ENCODE results near the gene TSKU.
A peak's percentile ranks its signal among the peaks of the same experiment; 100 is the strongest.

TSKU gene

DNA sequence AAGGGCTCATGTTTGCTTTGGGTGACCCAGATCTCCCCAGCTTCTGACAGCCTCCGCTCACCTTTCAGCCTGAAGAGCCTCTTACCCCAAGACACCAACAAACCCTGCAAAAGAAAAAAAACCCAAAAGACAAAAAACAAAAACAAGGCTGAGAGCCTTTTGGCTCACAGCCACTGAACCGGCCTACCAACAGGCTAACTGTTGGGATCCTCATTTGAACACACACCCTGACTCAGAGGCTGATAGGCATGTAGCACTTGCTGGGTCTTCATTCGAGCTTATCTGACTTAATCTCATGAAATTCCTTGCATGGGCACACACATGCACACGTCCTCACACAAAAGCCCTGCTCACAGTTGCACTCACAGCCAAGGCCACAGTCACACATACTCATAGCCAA, 22.9 kb upstream of the TSKU start:
- intact Hi-C loops (cut with micrococcal nuclease) = no loop called here
- H3K27ac Mint-ChIP-seq = no peak overlapping the region
- no peaks in the 10 kb centered on the region for H3K36me3 Mint-ChIP-seq (ENCODE audit: low read depth)
- no peaks in the 10 kb centered on the region for H3K9me3 Mint-ChIP-seq
- no peak overlapping the region for H3K4me3 Mint-ChIP-seq
- peaks cover 6% of the 10 kb centered on the region for H3K4me1 Mint-ChIP-seq (ENCODE audit: low read depth)
- H3K27me3 Mint-ChIP-seq = peaks cover 41% of the 10 kb centered on the region

DNA sequence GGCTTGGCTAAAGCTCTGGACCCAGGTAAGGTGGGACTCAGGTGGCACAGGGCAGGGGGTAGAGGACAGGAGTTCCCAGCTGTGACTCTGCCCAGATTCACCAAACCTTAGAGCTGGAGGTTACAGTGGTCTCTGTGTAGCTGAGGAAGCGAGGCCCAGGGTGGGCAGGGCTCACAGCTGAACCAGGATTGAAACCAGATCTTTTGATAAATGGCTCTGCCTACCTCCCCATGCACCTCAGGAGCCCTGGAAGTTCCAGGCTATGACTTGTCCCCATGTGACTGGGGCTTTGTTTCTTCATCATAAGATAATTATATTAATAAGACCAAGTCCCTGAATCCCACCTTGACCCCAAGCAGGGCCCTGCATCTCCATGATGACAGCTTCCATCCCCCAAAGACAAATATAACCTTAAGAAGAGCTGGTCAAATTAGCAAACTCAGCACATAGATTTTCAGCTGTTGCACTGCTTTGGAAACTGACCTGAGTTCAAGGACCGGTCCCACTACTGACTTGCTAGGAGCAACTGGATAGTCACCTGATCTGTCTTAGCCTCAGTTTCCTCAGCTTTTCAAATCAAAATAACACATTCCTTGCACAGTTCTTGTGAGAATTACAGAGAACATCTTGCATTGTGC, 21.3 kb upstream of the TSKU start:
- Mint-ChIP-seq H3K27ac (no peak overlapping the region), H3K4me1 (ENCODE audit: low read depth) (peaks cover 7% of the 10 kb centered on the region), H3K4me3 (no peak overlapping the region), H3K9me3 (no peaks in the 10 kb centered on the region), H3K36me3 (ENCODE audit: low read depth) (no peaks in the 10 kb centered on the region), H3K27me3 (peaks cover 49% of the 10 kb centered on the region)
- intact Hi-C loops (cut with micrococcal nuclease) = no loop called here

DNA sequence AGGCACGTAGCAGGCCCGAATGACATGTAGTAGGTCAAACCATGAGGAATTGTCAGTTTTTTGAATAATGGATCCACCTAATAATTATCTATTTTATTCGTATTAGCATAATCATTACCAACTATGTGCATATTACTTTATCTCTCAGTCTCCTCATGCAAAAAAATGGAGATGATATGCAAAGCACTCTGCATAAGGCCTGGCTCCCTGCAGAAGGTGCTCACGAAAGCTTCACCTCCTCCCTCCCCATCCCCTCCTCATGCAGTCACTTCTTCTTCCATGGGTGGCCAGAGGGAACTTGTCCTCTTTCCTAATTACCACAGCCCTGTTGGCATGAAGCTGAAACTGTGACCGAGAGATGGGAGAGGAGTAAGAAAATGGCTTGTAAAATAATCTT, 20.8 kb upstream of the TSKU start:
- intact Hi-C loops (cut with micrococcal nuclease) = no loop called here
- H3K36me3 Mint-ChIP-seq (ENCODE audit: low read depth) = no peaks in the 10 kb centered on the region
- H3K27ac Mint-ChIP-seq = no peak overlapping the region

DNA sequence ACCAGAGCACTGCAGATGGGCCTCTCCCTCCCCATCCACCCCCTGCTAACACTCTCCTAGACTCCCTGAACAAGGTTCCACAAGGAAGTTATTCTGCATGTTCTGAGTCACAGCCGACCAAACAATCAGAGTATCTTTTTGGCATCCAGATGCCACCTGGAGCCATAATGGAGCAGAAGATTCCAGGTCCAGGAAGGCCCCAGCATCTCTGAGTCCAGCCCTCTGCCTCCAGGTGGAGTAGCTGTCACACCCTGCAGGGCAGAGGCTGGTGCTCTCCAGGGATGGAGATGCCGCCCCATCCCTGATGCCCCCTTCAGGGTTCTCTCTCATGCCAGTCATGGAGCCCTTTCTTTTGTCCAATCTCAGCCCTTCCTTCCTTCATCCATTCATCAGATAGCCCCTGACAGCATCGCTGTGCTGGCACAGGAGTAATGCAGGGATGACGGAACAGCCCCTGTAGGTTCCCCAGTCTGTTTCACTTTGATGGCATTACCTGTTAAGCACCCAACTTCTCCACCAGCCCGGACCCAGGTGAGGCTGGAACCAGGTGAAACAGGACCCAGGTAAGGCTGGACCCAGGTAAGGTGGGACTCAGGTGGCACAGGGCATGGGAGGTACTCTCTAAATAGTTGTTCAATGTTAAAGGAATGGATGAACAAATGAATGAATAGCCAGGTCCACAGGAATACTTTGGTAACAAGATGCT, 20.1 kb upstream of the TSKU start:
- peaks cover 52% of the 10 kb centered on the region for H3K27me3 Mint-ChIP-seq
- H3K9me3 Mint-ChIP-seq = no peaks in the 10 kb centered on the region
- intact Hi-C loops (cut with micrococcal nuclease) = no loop called here
- H3K27ac Mint-ChIP-seq = no peak overlapping the region
- H3K36me3 Mint-ChIP-seq (ENCODE audit: low read depth) = no peaks in the 10 kb centered on the region
- H3K4me1 Mint-ChIP-seq (ENCODE audit: low read depth) = peaks cover 19% of the 10 kb centered on the region
- no peak overlapping the region for H3K4me3 Mint-ChIP-seq

More for the DNA sequence above, 20.8 kb upstream of the TSKU start:
- H3K4me3 Mint-ChIP-seq = no peak overlapping the region
- peaks cover 12% of the 10 kb centered on the region for H3K4me1 Mint-ChIP-seq (ENCODE audit: low read depth)
- no peaks in the 10 kb centered on the region for H3K9me3 Mint-ChIP-seq
- H3K27me3 Mint-ChIP-seq = peaks cover 54% of the 10 kb centered on the region

DNA sequence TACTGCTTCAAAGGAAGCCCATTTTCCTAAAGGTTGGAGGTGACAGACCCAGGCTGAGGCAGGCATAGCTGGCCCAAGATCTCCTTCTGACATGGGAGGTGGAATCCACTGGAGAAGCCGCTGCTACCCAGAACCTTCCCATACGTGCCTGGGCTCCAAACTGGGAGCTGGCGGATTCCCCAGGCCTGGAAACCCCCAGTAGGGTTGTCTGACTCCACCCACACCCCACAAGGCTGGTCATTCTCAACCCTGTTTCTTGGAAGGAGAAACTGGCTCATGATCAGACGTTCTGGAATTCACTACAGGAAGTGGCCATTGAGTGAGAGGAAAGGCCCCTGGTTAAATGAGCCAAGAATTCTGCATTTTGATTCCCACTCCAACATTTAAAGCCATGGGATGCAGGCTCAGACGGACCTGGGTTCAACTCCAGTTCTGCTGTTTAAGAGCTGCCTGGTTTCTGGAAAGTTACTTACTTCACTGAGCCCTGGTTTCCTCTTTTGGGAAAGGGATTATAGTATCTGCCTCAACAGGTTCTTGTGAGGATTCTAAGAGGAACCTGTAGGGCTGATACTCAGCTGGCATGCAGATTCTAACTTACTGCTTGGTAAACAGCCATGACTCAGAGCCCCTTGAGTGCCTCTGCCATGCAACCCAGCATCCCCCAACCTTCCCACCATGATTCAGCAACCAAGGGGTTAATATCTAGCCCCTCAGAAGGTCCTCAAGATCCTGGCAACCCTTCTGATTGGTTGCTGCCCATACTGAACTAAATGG, 19.4 kb upstream of the TSKU start:
- no peak overlapping the region for H3K4me3 Mint-ChIP-seq
- H3K9me3 Mint-ChIP-seq = no peaks in the 10 kb centered on the region
- peaks cover 26% of the 10 kb centered on the region for H3K4me1 Mint-ChIP-seq (ENCODE audit: low read depth)
- intact Hi-C loops (cut with micrococcal nuclease) = no loop called here
- H3K27ac Mint-ChIP-seq = peak overlapping the region; percentile 34
- H3K27me3 Mint-ChIP-seq = peaks cover 48% of the 10 kb centered on the region
- H3K36me3 Mint-ChIP-seq (ENCODE audit: low read depth) = no peaks in the 10 kb centered on the region

DNA sequence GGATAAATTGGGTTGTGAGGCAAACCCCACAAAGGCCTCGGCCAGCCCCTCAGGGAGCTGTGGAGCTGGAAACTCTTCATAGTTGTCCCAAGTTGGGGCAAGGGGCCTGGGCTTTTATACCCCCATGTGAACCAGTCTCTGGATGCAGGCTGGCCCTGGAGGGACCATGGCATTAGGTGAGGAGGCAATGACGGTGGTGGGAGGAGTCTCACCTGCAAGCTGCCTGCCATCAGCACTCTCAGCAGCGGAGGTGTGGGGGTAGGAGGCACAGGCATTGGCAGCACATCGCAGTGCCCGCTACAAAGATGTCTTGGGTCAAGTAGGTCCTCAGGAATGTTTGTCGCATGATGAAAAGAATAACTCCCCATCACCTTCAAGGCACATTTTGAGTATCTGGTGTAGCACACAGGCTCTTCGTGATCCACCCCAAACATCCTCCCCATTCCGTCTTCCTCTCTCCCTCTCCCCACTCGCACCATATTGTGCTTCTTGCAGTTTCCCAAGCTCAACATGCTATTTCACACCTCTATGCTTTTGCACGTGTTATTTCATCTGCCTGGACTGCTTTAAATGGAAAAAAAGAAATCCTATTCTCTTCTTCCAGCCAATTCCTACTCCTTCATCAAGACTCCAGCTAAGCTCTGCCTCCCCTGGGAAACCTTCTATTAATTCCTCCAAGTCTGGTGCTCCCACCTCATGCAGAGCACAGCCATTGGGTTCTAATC, 18.1 kb upstream of the TSKU start:
- Mint-ChIP-seq H3K27ac (peak overlapping the region; percentile 34), H3K4me1 (ENCODE audit: low read depth) (peaks cover 29% of the 10 kb centered on the region), H3K4me3 (no peak overlapping the region), H3K27me3 (peaks cover 45% of the 10 kb centered on the region), H3K9me3 (no peaks in the 10 kb centered on the region), H3K36me3 (ENCODE audit: low read depth) (no peaks in the 10 kb centered on the region)
- intact Hi-C loops (cut with micrococcal nuclease) = no loop called here

DNA sequence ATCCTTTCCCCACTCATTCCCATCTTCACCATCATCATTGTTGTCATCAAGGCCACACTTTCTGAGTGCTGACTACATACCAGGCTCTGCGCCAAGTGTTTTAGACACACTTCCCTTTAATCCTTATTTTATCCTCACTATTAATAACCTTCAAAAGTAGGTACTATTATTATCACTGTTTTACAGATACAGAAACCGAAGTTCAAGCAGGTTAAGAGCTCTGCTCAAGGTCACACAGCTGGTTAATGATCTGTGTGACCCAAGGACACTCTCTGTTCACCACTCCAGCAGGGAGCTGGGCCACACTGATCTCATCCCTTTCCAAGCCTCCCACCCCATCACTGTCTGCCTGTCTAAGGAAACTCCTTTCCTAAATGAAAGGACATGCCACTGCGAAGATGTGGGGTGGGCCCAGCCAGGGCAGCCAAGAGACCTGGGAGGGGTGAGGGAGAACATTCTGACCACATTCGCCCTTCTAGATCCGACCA, 17.2 kb upstream of the TSKU start:
- Mint-ChIP-seq H3K4me1 (ENCODE audit: low read depth) (peaks cover 29% of the 10 kb centered on the region), H3K27me3 (peaks cover 50% of the 10 kb centered on the region), H3K4me3 (no peak overlapping the region), H3K36me3 (ENCODE audit: low read depth) (no peaks in the 10 kb centered on the region), H3K27ac (no peak overlapping the region), H3K9me3 (no peaks in the 10 kb centered on the region)
- intact Hi-C loops (cut with micrococcal nuclease) = no loop called here

DNA sequence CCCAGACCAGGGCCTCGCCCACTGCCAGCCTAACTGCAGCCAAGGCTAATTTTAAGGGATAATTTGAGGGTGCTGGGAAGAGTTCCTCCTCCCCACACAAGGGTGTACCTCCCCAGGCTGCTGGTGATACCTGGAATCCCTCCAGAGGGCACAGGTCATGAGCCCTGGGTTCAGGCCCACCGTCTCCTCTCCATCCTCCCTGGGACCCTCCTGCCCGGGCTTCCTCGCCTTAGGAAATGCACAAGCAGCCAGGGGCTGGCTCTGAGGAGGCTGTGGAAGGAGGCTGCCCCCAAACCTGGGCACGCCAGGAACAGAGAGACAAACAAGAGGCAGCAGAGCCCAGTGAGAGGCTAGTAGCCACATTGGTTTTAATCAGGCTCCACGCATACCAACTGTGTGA, 16.6 kb upstream of the TSKU start:
- Mint-ChIP-seq H3K4me3 (no peak overlapping the region), H3K9me3 (no peaks in the 10 kb centered on the region), H3K36me3 (ENCODE audit: low read depth) (no peaks in the 10 kb centered on the region), H3K27me3 (peaks cover 56% of the 10 kb centered on the region), H3K27ac (peak overlapping the region; percentile 9), H3K4me1 (ENCODE audit: low read depth) (peaks cover 30% of the 10 kb centered on the region)
- intact Hi-C loops (cut with micrococcal nuclease) = no loop called here

DNA sequence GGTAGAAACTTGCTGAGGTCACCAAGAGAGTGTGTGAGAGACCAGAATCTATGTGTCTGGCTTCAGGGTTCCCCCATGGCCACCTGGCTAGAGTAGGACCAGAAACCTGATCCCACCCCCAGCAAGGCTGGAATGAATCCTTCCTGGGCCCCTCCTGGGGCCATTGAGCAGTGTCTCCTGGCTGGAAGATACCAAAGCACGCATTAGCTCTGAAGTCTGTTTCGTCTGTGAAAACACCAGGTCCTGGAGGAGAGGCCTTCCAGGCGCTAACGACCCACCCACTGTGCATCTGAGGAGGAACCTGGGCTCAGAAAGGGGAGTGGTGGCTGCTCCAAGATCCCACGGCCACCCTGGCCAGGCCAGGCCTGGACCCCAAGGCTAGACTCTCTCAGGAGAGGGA, 15.5 kb upstream of the TSKU start:
- intact Hi-C loops (cut with micrococcal nuclease) = no loop called here
- Mint-ChIP-seq H3K4me1 (ENCODE audit: low read depth) (peaks cover 36% of the 10 kb centered on the region), H3K36me3 (ENCODE audit: low read depth) (no peaks in the 10 kb centered on the region), H3K9me3 (no peaks in the 10 kb centered on the region), H3K27me3 (peaks cover 62% of the 10 kb centered on the region), H3K4me3 (no peak overlapping the region), H3K27ac (peak overlapping the region; percentile 9)

DNA sequence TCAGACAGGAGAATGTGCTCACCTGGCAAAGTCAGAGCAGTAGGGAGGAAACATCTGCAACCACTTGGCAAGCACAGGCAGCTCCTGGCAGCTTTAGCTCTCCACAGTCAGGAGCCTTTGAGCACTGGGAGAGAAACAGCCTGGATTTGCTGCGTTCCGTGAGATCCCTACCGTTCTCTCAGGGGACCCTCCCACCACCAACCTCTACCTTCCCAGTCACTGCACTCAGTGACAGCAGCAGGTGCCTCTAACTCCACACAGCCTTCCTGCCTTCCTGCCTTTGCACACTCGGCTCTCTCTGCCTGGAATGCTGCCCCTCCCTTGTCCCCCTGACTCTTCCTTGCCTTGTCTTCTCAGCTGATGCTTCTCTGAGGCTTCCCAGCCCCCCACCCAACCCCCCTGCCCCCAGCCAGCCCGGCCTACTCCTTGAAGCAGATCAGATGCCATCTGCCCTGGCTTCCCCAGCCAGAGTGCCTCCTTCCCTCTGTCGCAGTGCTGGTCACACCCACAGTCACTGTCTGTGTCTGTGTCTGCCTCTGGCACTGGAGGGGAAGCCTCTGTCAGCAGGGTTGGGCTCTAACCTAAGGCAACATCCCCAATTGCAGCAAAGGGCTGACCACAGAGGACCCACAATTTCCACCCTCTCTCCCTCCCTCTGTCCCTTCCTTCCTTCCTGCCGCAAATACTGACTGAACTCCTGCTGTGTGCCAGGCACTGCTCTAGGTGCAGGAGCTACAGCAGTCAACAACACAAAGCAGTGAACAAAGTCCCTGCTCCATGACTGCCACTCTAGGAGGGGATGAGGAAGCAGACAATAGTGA, 14.9 kb upstream of the TSKU start:
- intact Hi-C loops (cut with micrococcal nuclease) = no loop called here
- peaks cover 62% of the 10 kb centered on the region for H3K27me3 Mint-ChIP-seq
- H3K36me3 Mint-ChIP-seq (ENCODE audit: low read depth) = no peaks in the 10 kb centered on the region
- H3K9me3 Mint-ChIP-seq = no peaks in the 10 kb centered on the region
- peak overlapping the region; percentile 9 for H3K27ac Mint-ChIP-seq
- H3K4me3 Mint-ChIP-seq = no peak overlapping the region
- H3K4me1 Mint-ChIP-seq (ENCODE audit: low read depth) = peaks cover 36% of the 10 kb centered on the region

DNA sequence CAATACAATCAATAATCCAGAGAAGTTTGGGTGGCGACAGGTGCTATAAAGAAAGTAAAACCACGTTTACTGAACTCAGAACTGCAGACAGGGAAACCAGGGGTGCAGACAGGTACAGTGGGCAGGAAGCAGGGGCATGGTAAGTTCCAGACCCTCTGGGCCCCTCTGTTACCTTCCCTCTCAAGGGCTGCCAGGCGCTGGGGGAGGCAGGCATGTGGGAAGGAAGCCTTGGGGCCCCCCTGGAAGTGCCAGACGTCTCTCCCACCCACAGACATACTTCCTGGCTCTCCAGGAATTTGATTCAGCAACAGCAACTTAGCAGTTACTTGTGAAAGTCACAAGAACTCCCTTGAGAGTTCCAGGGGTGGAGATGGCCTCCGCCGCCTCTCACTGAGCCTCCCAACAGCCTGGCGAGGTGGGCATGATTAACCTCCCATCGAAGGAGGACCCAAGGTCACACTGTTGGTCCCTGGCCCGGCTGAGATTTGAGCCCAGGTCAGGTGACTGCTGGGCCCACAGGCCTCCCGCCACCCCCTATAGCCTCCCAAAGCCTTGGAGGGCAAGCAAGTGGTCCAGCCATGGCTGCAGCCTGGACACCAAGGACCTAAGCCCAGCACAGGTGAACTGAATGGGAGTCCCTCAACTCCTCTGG, 14.1 kb upstream of the TSKU start:
- Mint-ChIP-seq H3K36me3 (ENCODE audit: low read depth) (no peaks in the 10 kb centered on the region), H3K4me1 (ENCODE audit: low read depth) (peaks cover 36% of the 10 kb centered on the region), H3K27me3 (peaks cover 65% of the 10 kb centered on the region), H3K4me3 (no peak overlapping the region), H3K27ac (peak overlapping the region; percentile 9), H3K9me3 (no peaks in the 10 kb centered on the region)
- intact Hi-C loops (cut with micrococcal nuclease) = no loop called here

DNA sequence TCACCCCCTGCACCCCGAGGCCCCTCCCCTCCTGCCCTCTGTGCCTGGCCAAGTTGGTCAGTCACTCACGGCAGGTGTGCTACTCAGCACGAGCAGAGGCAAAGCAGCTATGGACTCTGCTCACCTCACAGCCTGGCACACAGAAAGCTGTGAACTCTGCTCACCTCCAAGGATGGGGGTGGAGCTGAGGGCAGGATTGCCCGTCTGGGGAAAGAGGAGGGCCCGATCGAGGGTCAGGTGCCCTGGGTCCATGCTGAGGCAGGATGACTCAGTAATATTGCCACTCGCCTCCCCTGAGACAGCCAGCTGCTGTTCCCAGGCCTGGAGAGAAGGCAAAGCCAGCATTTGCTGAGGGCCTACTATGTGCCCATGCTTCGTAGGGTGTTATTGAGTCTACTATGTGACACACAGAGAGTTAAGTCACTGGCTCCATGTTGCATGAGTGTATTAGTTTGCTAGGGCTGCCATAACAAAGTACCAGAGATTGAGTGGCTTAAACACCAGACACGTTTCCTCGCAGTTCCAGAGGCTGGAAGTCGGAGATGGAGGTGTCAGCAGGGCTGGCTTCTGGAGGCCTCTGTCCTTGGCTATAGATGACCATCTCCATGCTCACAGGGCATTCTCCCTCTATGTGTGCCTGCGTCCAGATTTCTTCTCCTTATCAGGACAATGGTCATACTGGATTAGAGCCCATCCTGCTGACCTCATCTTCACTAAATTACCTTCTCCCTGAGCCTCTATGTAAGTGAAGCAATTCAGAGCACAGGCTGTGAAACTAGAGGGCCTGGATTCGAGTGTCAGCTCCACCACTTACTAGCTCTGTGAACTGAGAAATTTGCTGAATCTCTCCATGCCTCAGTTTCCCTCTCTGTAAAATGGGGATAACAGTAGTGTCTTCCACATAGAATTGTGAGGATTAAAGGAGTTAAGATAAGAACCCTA, 13.2 kb upstream of the TSKU start:
- H3K9me3 Mint-ChIP-seq = no peaks in the 10 kb centered on the region
- H3K4me1 Mint-ChIP-seq (ENCODE audit: low read depth) = peaks cover 30% of the 10 kb centered on the region
- no peak overlapping the region for H3K4me3 Mint-ChIP-seq
- no peaks in the 10 kb centered on the region for H3K36me3 Mint-ChIP-seq (ENCODE audit: low read depth)
- peaks cover 64% of the 10 kb centered on the region for H3K27me3 Mint-ChIP-seq
- intact Hi-C loops (cut with micrococcal nuclease) = no loop called here
- H3K27ac Mint-ChIP-seq = no peak overlapping the region
